ENCODE measurements around the gene MBTPS2. TPM values are rescaled to one million over a fixed set of nuclear protein-coding genes. Genes with fewer than 3 reads are reported as not detected.

The MBTPS2 gene
- total and polyA plus RNA-seq, 9 of the 15 experiments (the other 6 are each of a cell fraction or from before 2014, with no cell fraction given), result 2.3 to 18.7 (median 4.0) TPM

DNA sequence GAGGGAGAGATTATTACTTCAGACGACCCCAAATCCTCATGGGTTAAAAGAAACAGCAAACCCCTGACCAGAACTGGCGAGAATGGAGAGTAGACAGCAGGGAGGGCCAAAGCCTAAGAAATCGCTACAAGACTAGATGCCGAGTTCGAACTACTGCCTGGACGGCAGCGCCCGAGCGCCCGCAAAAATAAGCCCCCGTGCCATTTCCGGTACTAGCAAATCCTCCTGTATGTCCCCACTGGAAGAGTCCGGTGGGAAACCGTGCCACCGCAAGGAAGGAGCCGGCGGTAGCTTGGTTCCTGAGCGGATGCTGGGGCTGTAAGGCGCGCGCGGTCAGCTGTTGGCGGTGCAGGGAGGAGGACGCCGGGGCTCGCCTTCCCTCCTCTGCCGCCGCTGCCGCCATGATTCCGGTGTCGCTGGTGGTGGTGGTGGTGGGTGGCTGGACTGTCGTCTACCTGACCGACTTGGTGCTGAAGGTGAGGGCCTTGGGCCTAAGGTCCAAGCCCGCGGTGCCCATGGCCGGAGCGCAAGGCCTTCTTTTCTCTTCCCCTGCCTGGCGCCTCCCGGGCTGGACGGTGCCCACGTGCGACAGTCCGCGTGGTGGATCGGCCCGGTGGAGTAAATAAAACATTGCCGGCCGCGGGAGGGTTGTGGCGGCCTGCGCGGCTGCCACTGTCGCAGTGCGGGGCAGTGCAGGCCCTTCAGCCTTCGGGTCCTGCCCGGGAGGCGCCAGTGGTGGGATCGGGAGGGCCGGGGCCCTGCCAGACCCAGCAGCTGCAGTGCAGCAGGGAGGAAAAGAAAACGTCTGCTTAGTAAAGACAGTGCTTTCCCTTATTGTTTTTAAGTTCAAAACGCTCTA, at the start of gene MBTPS2 (continued):
- TF ChIP-seq, protein P1, sequence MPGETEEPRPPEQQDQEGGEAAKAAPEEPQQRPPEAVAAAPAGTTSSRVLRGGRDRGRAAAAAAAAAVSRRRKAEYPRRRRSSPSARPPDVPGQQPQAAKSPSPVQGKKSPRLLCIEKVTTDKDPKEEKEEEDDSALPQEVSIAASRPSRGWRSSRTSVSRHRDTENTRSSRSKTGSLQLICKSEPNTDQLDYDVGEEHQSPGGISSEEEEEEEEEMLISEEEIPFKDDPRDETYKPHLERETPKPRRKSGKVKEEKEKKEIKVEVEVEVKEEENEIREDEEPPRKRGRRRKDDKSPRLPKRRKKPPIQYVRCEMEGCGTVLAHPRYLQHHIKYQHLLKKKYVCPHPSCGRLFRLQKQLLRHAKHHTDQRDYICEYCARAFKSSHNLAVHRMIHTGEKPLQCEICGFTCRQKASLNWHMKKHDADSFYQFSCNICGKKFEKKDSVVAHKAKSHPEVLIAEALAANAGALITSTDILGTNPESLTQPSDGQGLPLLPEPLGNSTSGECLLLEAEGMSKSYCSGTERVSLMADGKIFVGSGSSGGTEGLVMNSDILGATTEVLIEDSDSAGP (CRISPR knock-in tag; IDR thresholded peaks at IDR 0.05), result peak; percentile 64; the same call in 1 of the 2 replicates
- no peak; the same call in 1 of the 2 replicates for TF ChIP-seq RUNX1 (IDR thresholded peaks at IDR 0.05; ENCODE audit: low read depth)
- TF ChIP-seq YY1 (IDR thresholded peaks at IDR 0.05; ENCODE audit: borderline replicate concordance in 1 of 3, control insufficient read depth in 1 of 3, extremely low read depth in 1 of 3, insufficient read depth in 3 of 3, insufficient read length in 1 of 3, insufficient replicate concordance in 2 of 3, low read depth in 1 of 3, low read length in 2 of 3), result peak; percentile 24 to 70 (median 51)
- peak; percentile 66; the same call in 1 of the 2 replicates for TF ChIP-seq MYC (IDR thresholded peaks at IDR 0.05; ENCODE audit: low read depth, low read length)
- peak; percentile 85; the same call in 1 of the 2 replicates for TF ChIP-seq MYC (CRISPR knock-in tag; IDR thresholded peaks at IDR 0.05; ENCODE audit: borderline replicate concordance, low read depth)
- TF ChIP-seq ZNF197 (CRISPR knock-in tag; IDR thresholded peaks at IDR 0.05; ENCODE audit: low read depth), result no peak
- no peak for TF ChIP-seq HNRNPL (IDR thresholded peaks at IDR 0.05; ENCODE audit: low read depth, low read length)
- no peak for TF ChIP-seq EGR1 (conservative IDR thresholded peaks at IDR 0.05)
- no peak for TF ChIP-seq TEAD4 (IDR thresholded peaks at IDR 0.05; ENCODE audit: low read length)
- no peak for TF ChIP-seq TEAD4 (CRISPR knock-in tag; IDR thresholded peaks at IDR 0.05; ENCODE audit: borderline replicate concordance)
- peak; percentile 32; the same call in 1 of the 2 replicates for TF ChIP-seq ZNF232 (CRISPR knock-in tag; IDR thresholded peaks at IDR 0.05)
- 0 out of 2 replicates have a peak, but pooled peaks have one; percentile 32 for TF ChIP-seq JUN (IDR thresholded peaks at IDR 0.05; ENCODE audit: borderline replicate concordance, low read depth, low read length)
- TF ChIP-seq JUN (CRISPR knock-in tag; IDR thresholded peaks at IDR 0.05; ENCODE audit: borderline replicate concordance), result no peak
- peak; percentile 56 to 72; a peak in 1 of 4 replicates for TF ChIP-seq TBL1XR1 (IDR thresholded peaks at IDR 0.05; ENCODE audit: low read length in 2 of 2)
- TF ChIP-seq, protein P2, sequence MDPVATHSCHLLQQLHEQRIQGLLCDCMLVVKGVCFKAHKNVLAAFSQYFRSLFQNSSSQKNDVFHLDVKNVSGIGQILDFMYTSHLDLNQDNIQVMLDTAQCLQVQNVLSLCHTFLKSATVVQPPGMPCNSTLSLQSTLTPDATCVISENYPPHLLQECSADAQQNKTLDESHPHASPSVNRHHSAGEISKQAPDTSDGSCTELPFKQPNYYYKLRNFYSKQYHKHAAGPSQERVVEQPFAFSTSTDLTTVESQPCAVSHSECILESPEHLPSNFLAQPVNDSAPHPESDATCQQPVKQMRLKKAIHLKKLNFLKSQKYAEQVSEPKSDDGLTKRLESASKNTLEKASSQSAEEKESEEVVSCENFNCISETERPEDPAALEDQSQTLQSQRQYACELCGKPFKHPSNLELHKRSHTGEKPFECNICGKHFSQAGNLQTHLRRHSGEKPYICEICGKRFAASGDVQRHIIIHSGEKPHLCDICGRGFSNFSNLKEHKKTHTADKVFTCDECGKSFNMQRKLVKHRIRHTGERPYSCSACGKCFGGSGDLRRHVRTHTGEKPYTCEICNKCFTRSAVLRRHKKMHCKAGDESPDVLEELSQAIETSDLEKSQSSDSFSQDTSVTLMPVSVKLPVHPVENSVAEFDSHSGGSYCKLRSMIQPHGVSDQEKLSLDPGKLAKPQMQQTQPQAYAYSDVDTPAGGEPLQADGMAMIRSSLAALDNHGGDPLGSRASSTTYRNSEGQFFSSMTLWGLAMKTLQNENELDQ (CRISPR knock-in tag; IDR thresholded peaks at IDR 0.05; ENCODE audit: borderline replicate concordance), result no peak; the same call in 1 of the 2 replicates
- TF ChIP-seq RFX1 (IDR thresholded peaks at IDR 0.05), result no peak
- TF ChIP-seq, protein P3, sequence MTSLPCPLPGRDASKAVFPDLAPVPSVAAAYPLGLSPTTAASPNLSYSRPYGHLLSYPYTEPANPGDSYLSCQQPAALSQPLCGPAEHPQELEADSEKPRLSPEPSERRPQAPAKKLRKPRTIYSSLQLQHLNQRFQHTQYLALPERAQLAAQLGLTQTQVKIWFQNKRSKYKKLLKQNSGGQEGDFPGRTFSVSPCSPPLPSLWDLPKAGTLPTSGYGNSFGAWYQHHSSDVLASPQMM (CRISPR knock-in tag; IDR thresholded peaks at IDR 0.05), result no peak
- TF ChIP-seq, protein P4, sequence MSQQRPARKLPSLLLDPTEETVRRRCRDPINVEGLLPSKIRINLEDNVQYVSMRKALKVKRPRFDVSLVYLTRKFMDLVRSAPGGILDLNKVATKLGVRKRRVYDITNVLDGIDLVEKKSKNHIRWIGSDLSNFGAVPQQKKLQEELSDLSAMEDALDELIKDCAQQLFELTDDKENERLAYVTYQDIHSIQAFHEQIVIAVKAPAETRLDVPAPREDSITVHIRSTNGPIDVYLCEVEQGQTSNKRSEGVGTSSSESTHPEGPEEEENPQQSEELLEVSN (IDR thresholded peaks at IDR 0.05; ENCODE audit: borderline replicate concordance in 1 of 2, extremely low read depth in 1 of 2, insufficient read depth in 1 of 2, insufficient read length in 1 of 2, low read depth in 1 of 2, low read length in 1 of 2, poor library complexity in 1 of 2, severe bottlenecking in 1 of 2), result peak in 1 of 2 experiments; percentile 20
- TF ChIP-seq MCM7 (IDR thresholded peaks at IDR 0.05), result no peak

Measured in K562 (cell line).